GM12878 (cell line): ENCODE measurements around the gene ZNF480. TPM values are rescaled to one million over a fixed set of nuclear protein-coding genes. Genes with fewer than 3 reads are reported as not detected.

Experiments used
- ATAC-seq: fragments of 200-7000 bp; cut with Tn5 transposase; 3 replicates; pipeline ENCODE4 v1.9.1; 2020; ENCODE audit warnings: mild to moderate bottlenecking, moderate library complexity
- BruUV-seq: library from RNA; stranded (reverse); fragments of 400-500 nt; replicated peaks from 2 replicates; lab custom pipeline; 2021; lab: Mats Ljungman, UMichigan
- CTCF ChIA-PET: fragments of 300-600 bp; sonication (Branson Sonifier 250); formaldehyde crosslinking; extraction: SDS; loops from one replicate; lab custom pipeline; 2021; ENCODE audit warnings: inconsistent platforms; lab: Yijun Ruan, JAX
- POLR2A ChIA-PET: fragments of 350-600 bp; formaldehyde crosslinking; extraction: SDS; loops from one replicate; lab custom pipeline; 2021; ENCODE audit warnings: inconsistent platforms; lab: Charles Lee
- RAD21 ChIA-PET: fragments of 300-600 bp; sonication (Branson Sonifier 250); formaldehyde crosslinking; loops from one replicate; lab custom pipeline; 2023; ENCODE audit warnings: antibody characterized with exemption; ENCODE audit not compliant: unreplicated experiment; lab: Charles Lee
- SMC1A ChIA-PET: fragments of 300-600 bp; sonication (Branson Sonifier 250); formaldehyde crosslinking; loops from one replicate; lab custom pipeline; 2023; ENCODE audit not compliant: unreplicated experiment, uncharacterized antibody; lab: Charles Lee
- DNase-seq: peaks from one replicate; pipeline ENCODE4 v3.0.0-alpha.2; 2011; ENCODE audit warnings: low read depth, low spot score
- FAIRE-seq: peaks from 3 replicates; lab custom pipeline; 2011; peaks lifted over from hg19 to GRCh38; lab: Jason Lieb, UNC
- H2AFZ ChIP-seq: 2 replicates; pipeline ENCODE4 v1.6.0; 2011; ENCODE audit warnings: low read depth, low read length, control low read depth; ENCODE audit not compliant: control insufficient read depth
- H3K27ac ChIP-seq: 2 replicates; pipeline ENCODE4 v1.5.1; 2011; ENCODE audit warnings: control low read depth; ENCODE audit not compliant: control insufficient read depth, insufficient read depth
- H3K27me3 ChIP-seq, 2 experiments: replicated peaks in 1 of 2; 2 replicates each; pipeline versions ENCODE4 v1.6.0 to v1.6.1; 2011; ENCODE audit warnings: low read length in 1 of 2; ENCODE audit not compliant: control insufficient read depth in 2 of 2, insufficient read depth in 2 of 2
- H3K36me3 ChIP-seq, 2 experiments: 2 replicates each; pipeline ENCODE4 v1.5.1; 2011; ENCODE audit warnings: low read length in 1 of 2; ENCODE audit not compliant: control insufficient read depth in 2 of 2, insufficient read depth in 2 of 2
- H3K4me1 ChIP-seq: 2 replicates; pipeline ENCODE4 v1.6.1; 2011; ENCODE audit warnings: mild to moderate bottlenecking, low read length, moderate library complexity, mixed read lengths; ENCODE audit not compliant: control insufficient read depth, insufficient read depth
- H3K4me2 ChIP-seq: 2 replicates; pipeline ENCODE4 v1.6.0; 2011; ENCODE audit warnings: control low read depth; ENCODE audit not compliant: control insufficient read depth, insufficient read depth
- H3K4me3 ChIP-seq: fragments of 200-600 bp; sonication (generic); 2 replicates; pipeline ENCODE4 v1.5.1; 2016
- H3K79me2 ChIP-seq: 2 replicates; pipeline ENCODE4 v1.6.0; 2011; ENCODE audit warnings: low read length; ENCODE audit not compliant: control insufficient read depth, insufficient read depth
- H3K9ac ChIP-seq: 2 replicates; pipeline ENCODE4 v1.8.0; 2011; ENCODE audit warnings: low read length, control low read depth, mixed read lengths; ENCODE audit not compliant: control insufficient read depth, insufficient read depth
- H3K9me3 ChIP-seq: replicated peaks from 3 replicates; pipeline ENCODE4 v1.5.1; 2011; ENCODE audit warnings: mild to moderate bottlenecking, low read length; ENCODE audit not compliant: control insufficient read depth, insufficient read depth
- H4K20me1 ChIP-seq: 2 replicates; pipeline ENCODE4 v1.6.0; 2011; ENCODE audit not compliant: control insufficient read depth, insufficient read depth
- IRF4 ChIP-seq: IDR thresholded peaks from 2 replicates; pipeline ENCODE4 v1.6.1; 2011; ENCODE audit warnings: low read depth, low read length
- KDM1A ChIP-seq: fragments of 200-600 bp; sonication (generic); IDR thresholded peaks from 2 replicates; pipeline ENCODE4 v1.6.1; 2016; ENCODE audit warnings: borderline replicate concordance
- LARP7 ChIP-seq: fragments of 450-650 bp; IDR thresholded peaks from 2 replicates; pipeline ENCODE4 v1.6.1; 2017; ENCODE audit warnings: mild to moderate bottlenecking
- MEF2B ChIP-seq: fragments of 450-650 bp; IDR thresholded peaks from 2 replicates; pipeline ENCODE4 v1.6.1; 2018; ENCODE audit warnings: mild to moderate bottlenecking, moderate library complexity; ENCODE audit not compliant: partially characterized antibody, poor library complexity, severe bottlenecking
- NR2F1 ChIP-seq: fragments of 450-650 bp; conservative IDR thresholded peaks from 2 replicates; pipeline ENCODE4 v1.6.1; 2017; ENCODE audit warnings: mild to moderate bottlenecking
- RFX5 ChIP-seq: IDR thresholded peaks from 2 replicates; pipeline ENCODE4 v1.6.1; 2011; ENCODE audit warnings: low read depth, low read length, improper control_type of control experiment
- ZNF24 ChIP-seq: fragments of 450-650 bp; IDR thresholded peaks from 2 replicates; pipeline ENCODE4 v1.6.1; 2017; ENCODE audit warnings: antibody characterized with exemption, mild to moderate bottlenecking
- ZNF622 ChIP-seq: fragments of 450-650 bp; IDR thresholded peaks from 2 replicates; pipeline ENCODE4 v1.6.1; 2017; ENCODE audit warnings: mild to moderate bottlenecking, inconsistent platforms
- WGBS: methylation state at CpG from one replicate; pipeline ENCODE4 v1.1.6; 2016; ENCODE audit warnings: low lambda C conversion rate; ENCODE audit not compliant: insufficient replicate concordance, insufficient coverage; ENCODE audit errors: missing lambda C conversion rate; 5-methylcytosine and 5-hydroxymethylcytosine counted together
- in situ Hi-C: fragments of 300-500 bp; cut with MboI; formaldehyde crosslinking; loops from 9 replicates; pipeline ENCODE4 v1.14.3; 2018; ENCODE audit warnings: mixed read lengths
- intact Hi-C: fragments of 100-400 bp; cut with micrococcal nuclease; formaldehyde crosslinking; loops from one replicate; pipeline ENCODE4 v1.14.2; 2022; ENCODE audit not compliant: unreplicated experiment
- polyA plus RNA-seq, 11 experiments: library from polyadenylated mRNA; depleted of rRNA in 4 of 11; unstranded in 6 of 11; stranded (reverse) in 5 of 11; fragments of >200 nt; fragmentation: Nextera tagmentation in 4 of 11; fragmentation: Illumina TruSeq in 1 of 11; extraction: Ambion mirVana in 4 of 11; extraction: Trizol in 1 of 11; gene quantifications; 1 replicate in 1 of 11; 2 replicates in 10 of 11; pipeline versions ENCODE4 v1.2.1 to v1.2.3, GENCODE V29; 2011 to 2016; ENCODE audit warnings: inconsistent platforms in 2 of 11, missing spikeins in 2 of 11, low read depth in 1 of 11
- total RNA-seq, 4 experiments: library from RNA; depleted of rRNA in 3 of 4; stranded (reverse); fragments of >200 nt in 3 of 4; fragmentation: Illumina TruSeq in 1 of 4; extraction: Trizol in 1 of 4; gene quantifications; 2 replicates each; pipeline versions ENCODE4 v1.2.1 to v1.2.3, GENCODE V29; 2013 to 2021
- TF ChIP-seq, protein P1 (sequence below): fragments of 450-650 bp; IDR thresholded peaks from 2 replicates; pipeline ENCODE4 v1.6.1; 2017; ENCODE audit warnings: antibody characterized with exemption, mild to moderate bottlenecking, moderate library complexity
- TF ChIP-seq, protein P2 (sequence below): fragments of 150-350 bp; IDR thresholded peaks from 2 replicates; pipeline ENCODE4 v1.6.1; 2014; ENCODE audit warnings: mild to moderate bottlenecking, low read depth, low read length

ZNF480 gene
- total and polyA plus RNA-seq, 10 of the 15 experiments (the other 5 are each of a cell fraction or from before 2014, with no cell fraction given), result 6.6 to 26.5 (median 16.8) TPM

DNA sequence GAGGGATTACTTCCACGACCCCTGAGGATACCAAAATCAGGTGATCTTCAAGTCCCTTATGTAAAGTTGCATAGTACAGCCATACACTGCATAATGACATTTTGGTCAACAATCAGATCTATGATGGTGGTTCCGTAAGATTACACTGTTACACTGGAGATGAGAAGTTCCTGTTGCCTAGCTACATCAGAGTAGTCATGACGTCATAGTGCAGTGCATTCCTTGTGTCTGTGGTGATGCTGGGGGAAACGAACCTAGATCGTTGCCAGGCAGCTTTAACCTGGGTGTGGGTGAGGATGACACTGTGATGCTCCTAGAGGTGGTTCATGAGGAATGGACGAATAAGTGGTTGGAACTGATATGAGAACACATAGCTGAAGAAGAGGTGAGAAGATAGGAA is 48.2 kb downstream of the ZNF480 start:
- no peaks in the 10 kb centered on the region for H4K20me1 ChIP-seq
- POLR2A ChIA-PET, result no interaction called here
- H3K9ac ChIP-seq, result no peak overlapping the region
- H3K9me3 ChIP-seq, result peaks cover 1% of the 10 kb centered on the region; the same call in 2 of the 3 replicates
- SMC1A ChIA-PET, result interaction anchor here (1.6 kb wide), 1 partner anchor 402 kb away, joined by 4 read pairs; no protein-coding TSS in a partner anchor
- CTCF ChIA-PET, result interaction anchor here (0.6 to 1.5 kb wide), 2 partner anchors 280 to 401 kb away, joined by 3 to 4 read pairs; no protein-coding TSS in a partner anchor
- H3K27ac ChIP-seq, result no peak overlapping the region
- 55% methylated on average over 6 of the region's 6 CpGs for WGBS
- intact Hi-C loops, result loop anchor here (10.0 kb wide), 1 partner anchor 400 kb away; no protein-coding TSS in a partner anchor
- FAIRE-seq (no peak), DNase-seq (no peak), ATAC-seq (no peak)
- H3K27me3 ChIP-seq, result no peaks in the 10 kb centered on the region
- no peak overlapping the region for H2AFZ ChIP-seq
- no peaks in the 10 kb centered on the region for H3K79me2 ChIP-seq
- RAD21 ChIA-PET, result no interaction called here
- H3K4me3 ChIP-seq, result no peak overlapping the region
- no peaks in the 10 kb centered on the region for H3K36me3 ChIP-seq
- H3K4me1 ChIP-seq, result no peaks in the 10 kb centered on the region
- no peak overlapping the region for H3K4me2 ChIP-seq
- TF ChIP-seq ZNF24 (no peak), MEF2B (no peak), NR2F1 (no peak), IRF4 (no peak), KDM1A (no peak), RFX5 (no peak), ZNF622 (no peak), LARP7 (no peak)
- TF ChIP-seq, protein P1, sequence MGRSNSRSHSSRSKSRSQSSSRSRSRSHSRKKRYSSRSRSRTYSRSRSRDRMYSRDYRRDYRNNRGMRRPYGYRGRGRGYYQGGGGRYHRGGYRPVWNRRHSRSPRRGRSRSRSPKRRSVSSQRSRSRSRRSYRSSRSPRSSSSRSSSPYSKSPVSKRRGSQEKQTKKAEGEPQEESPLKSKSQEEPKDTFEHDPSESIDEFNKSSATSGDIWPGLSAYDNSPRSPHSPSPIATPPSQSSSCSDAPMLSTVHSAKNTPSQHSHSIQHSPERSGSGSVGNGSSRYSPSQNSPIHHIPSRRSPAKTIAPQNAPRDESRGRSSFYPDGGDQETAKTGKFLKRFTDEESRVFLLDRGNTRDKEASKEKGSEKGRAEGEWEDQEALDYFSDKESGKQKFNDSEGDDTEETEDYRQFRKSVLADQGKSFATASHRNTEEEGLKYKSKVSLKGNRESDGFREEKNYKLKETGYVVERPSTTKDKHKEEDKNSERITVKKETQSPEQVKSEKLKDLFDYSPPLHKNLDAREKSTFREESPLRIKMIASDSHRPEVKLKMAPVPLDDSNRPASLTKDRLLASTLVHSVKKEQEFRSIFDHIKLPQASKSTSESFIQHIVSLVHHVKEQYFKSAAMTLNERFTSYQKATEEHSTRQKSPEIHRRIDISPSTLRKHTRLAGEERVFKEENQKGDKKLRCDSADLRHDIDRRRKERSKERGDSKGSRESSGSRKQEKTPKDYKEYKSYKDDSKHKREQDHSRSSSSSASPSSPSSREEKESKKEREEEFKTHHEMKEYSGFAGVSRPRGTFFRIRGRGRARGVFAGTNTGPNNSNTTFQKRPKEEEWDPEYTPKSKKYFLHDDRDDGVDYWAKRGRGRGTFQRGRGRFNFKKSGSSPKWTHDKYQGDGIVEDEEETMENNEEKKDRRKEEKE, result no peak
- TF ChIP-seq, protein P2, sequence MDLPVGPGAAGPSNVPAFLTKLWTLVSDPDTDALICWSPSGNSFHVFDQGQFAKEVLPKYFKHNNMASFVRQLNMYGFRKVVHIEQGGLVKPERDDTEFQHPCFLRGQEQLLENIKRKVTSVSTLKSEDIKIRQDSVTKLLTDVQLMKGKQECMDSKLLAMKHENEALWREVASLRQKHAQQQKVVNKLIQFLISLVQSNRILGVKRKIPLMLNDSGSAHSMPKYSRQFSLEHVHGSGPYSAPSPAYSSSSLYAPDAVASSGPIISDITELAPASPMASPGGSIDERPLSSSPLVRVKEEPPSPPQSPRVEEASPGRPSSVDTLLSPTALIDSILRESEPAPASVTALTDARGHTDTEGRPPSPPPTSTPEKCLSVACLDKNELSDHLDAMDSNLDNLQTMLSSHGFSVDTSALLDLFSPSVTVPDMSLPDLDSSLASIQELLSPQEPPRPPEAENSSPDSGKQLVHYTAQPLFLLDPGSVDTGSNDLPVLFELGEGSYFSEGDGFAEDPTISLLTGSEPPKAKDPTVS, result no peak
- TF ChIP-seq, all 136 proteins: peak for 0
- in situ Hi-C loops, result no loop called here
- no TSS peak for BruUV-seq
